ENCODE results near the gene COLEC11. TPM values are rescaled to one million over a fixed set of nuclear protein-coding genes. Genes with fewer than 3 reads are reported as not detected.

The COLEC11 gene
- total RNA-seq, 3 donors from 2014 or later (not counting 1 experiment from before 2014, with no cell fraction given): 0.61 TPM; not detected in 2

DNA sequence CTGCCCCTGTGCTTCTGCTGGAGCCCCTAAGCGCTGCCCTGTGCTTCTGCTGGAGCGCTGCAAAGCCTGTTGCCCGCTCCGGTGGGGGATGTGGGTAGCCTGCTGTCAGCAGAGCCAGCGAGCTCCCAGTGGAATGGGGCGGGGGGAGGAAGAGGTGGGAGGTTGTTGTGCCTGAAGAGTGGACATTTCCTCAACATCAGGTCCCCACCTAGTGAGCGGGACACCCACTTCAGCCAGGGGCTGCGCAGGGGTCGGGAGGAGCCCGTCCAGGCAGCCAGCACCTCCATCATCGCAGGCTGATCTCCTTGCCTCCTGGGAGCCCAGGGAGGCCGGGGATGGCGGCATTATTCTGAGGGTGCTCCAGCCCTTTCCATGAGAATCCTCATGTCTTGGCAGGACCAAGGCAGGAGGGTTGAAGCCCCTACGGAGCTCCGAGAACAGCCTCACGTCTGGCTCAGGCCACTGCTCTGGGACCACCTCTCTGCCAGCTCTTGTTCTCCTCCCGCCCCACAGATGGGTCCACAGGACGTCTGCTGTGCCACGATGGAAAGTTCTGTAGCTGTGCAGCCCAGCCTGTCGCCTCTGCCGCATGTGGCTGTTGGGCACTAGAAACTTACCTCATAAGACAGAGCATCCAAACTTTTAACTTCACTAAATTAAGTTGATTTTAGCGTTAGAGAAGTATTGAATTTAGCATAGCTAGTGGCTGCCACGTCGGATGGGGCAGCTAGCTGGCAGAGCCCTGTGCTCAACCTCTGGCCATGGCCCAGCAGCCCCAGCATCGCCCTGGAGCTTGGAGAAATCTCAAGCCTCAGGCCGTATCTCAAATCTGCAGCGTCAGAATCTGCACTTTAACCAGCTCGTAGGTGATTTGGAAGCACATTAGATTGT, 61.2 kb downstream of the COLEC11 start:
- TF ChIP-seq, protein P1, sequence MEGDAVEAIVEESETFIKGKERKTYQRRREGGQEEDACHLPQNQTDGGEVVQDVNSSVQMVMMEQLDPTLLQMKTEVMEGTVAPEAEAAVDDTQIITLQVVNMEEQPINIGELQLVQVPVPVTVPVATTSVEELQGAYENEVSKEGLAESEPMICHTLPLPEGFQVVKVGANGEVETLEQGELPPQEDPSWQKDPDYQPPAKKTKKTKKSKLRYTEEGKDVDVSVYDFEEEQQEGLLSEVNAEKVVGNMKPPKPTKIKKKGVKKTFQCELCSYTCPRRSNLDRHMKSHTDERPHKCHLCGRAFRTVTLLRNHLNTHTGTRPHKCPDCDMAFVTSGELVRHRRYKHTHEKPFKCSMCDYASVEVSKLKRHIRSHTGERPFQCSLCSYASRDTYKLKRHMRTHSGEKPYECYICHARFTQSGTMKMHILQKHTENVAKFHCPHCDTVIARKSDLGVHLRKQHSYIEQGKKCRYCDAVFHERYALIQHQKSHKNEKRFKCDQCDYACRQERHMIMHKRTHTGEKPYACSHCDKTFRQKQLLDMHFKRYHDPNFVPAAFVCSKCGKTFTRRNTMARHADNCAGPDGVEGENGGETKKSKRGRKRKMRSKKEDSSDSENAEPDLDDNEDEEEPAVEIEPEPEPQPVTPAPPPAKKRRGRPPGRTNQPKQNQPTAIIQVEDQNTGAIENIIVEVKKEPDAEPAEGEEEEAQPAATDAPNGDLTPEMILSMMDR (IDR thresholded peaks at IDR 0.05): no peak
- WGBS (ENCODE audit: insufficient coverage): 91% methylated on average over 28 of the region's 28 CpGs
- no peaks in the 10 kb centered on the region for H3K36me3 Mint-ChIP-seq
- DNase-seq: no peak
- H3K9me3 ChIP-seq (ENCODE audit: control insufficient read depth, insufficient read depth, low read length): no peaks in the 10 kb centered on the region
- no peak overlapping the region for H3K4me3 Mint-ChIP-seq
- intact Hi-C loops (cut with micrococcal nuclease): loop anchor here (10.0 kb wide), 1 partner anchor 1541 kb away; no protein-coding TSS in a partner anchor
- no peaks in the 10 kb centered on the region for H3K27me3 ChIP-seq (ENCODE audit: control insufficient read depth, insufficient read depth, low read length)
- H3K36me3 ChIP-seq (ENCODE audit: control insufficient read depth, insufficient read depth, low read length): no peaks in the 10 kb centered on the region
- peaks cover 10% of the 10 kb centered on the region for H3K4me1 ChIP-seq (ENCODE audit: control insufficient read depth, insufficient read depth, low read length)
- H3K27me3 Mint-ChIP-seq (ENCODE audit: low read depth in 2 of 2): peaks cover 0 to 5% of the 10 kb centered on the region in 2 donors
- H3K27ac ChIP-seq (ENCODE audit: low read length): no peak overlapping the region
- no peak overlapping the region for H3K4me3 ChIP-seq (ENCODE audit: low read length)
- H3K4me1 Mint-ChIP-seq: peaks cover 10 to 11% of the 10 kb centered on the region in 2 donors
- H3K27ac Mint-ChIP-seq: no peak overlapping the region
- H3K9me3 Mint-ChIP-seq: no peaks in the 10 kb centered on the region
- no peak for ATAC-seq

DNA sequence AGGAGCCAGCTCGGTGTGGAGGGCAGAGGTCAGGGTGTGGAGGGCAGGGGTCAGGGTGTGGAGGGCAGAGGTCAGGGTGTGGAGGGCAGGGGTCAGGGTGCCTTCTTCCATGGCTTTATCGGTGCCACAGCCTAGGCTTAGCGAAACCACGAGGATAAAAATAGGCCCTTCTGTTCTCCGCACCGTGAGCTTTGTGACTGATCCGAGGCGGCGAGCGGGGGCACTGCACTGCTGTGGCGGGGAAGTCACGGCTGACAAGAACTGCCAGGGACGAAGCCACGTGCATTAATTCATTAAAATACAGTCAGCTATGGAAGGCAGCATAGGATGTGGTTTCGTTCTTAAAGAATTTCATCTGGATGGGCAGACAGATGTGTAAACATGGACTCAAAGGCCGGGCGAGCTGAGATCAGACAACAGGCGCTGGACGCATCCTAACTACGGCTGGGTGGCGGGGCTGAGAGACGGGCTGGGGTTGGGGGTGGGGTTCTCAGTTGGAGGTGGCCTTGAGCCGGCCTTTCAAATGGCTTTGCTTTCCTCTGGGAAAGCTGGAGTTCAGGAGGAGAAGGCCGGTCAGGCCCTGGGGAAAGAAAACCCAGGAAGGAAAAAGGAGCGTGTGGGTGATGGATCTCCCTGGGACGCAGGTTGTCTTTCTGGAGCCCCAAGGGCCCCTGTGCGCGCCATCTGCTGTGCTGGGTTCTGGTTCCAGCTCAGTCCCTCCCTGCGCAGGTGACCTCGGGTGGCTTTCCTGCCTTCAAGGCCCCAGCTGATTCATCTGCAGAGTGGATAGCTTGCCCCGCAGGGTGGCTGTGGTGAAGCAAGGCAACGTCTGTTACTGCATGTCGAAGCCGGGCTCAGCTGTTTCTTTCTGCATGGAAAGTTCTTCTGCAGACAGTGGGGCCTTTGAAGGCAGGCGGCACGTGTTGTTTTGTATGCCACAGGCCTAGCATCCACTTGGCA, 62.1 kb downstream of the COLEC11 start:
- H3K36me3 Mint-ChIP-seq: no peaks in the 10 kb centered on the region
- H3K4me3 ChIP-seq (ENCODE audit: low read length): no peak overlapping the region
- H3K9me3 ChIP-seq (ENCODE audit: control insufficient read depth, insufficient read depth, low read length): no peaks in the 10 kb centered on the region
- DNase-seq: no peak
- peaks cover 0 to 3% of the 10 kb centered on the region in 2 donors for H3K27me3 Mint-ChIP-seq (ENCODE audit: low read depth in 2 of 2)
- peaks cover under 1 to 2% of the 10 kb centered on the region in 2 donors for H3K4me1 Mint-ChIP-seq
- no peaks in the 10 kb centered on the region for H3K9me3 Mint-ChIP-seq
- 75% methylated on average over 36 of the region's 36 CpGs for WGBS (ENCODE audit: insufficient coverage)
- intact Hi-C loops (cut with micrococcal nuclease): loop anchor here (10.0 kb wide), 1 partner anchor 1542 kb away; no protein-coding TSS in a partner anchor
- peaks cover 2% of the 10 kb centered on the region for H3K4me1 ChIP-seq (ENCODE audit: control insufficient read depth, insufficient read depth, low read length)
- TF ChIP-seq, protein P1 (IDR thresholded peaks at IDR 0.05): no peak
- no peaks in the 10 kb centered on the region for H3K36me3 ChIP-seq (ENCODE audit: control insufficient read depth, insufficient read depth, low read length)
- H3K4me3 Mint-ChIP-seq: no peak overlapping the region
- no peak for ATAC-seq
- no peaks in the 10 kb centered on the region for H3K27me3 ChIP-seq (ENCODE audit: control insufficient read depth, insufficient read depth, low read length)
- H3K27ac Mint-ChIP-seq: no peak overlapping the region
- H3K27ac ChIP-seq (ENCODE audit: low read length): no peak overlapping the region

DNA sequence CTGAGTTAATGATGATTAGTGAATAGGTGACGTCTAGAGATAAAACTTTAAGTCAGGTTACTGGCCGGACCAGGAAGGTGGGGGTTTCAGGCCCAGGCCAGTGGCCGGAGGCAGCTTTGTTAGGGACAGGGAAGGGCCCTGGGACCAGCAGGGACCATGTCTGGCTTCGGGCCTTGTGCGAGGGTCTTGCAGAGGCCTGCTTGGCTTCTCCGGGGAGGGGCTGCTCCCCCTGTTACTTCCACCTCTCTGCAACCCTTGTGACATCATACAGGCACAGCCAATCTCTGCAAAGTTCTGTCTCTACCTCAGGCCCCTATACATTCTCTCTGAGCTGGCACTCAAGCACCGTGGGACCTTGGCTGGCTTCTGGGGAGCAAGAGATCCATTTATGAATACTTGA, 63.0 kb downstream of the COLEC11 start, which contains the start of gene ALLC:
Gene ALLC (plus strand): TSS at position 320 of the 400 bp plus-strand sequence. CDS start 12,958 bp downstream, outside the sequence.
- TF ChIP-seq, protein P1 (IDR thresholded peaks at IDR 0.05): no peak
- H3K27me3 ChIP-seq (ENCODE audit: control insufficient read depth, insufficient read depth, low read length): no peaks in the 10 kb centered on the region
- no peak within 1 kb of the TSS for H3K27ac ChIP-seq (ENCODE audit: low read length)
- H3K36me3 ChIP-seq (ENCODE audit: control insufficient read depth, insufficient read depth, low read length): no peaks in the 10 kb centered on the region
- no peaks in the 10 kb centered on the region for H3K36me3 Mint-ChIP-seq
- H3K27ac Mint-ChIP-seq: no peak within 1 kb of the TSS
- 94% methylated on average over 7 of the region's 7 CpGs for WGBS (ENCODE audit: insufficient coverage)
- peaks cover 0 to 3% of the 10 kb centered on the region in 2 donors for H3K27me3 Mint-ChIP-seq (ENCODE audit: low read depth in 2 of 2)
- H3K4me3 Mint-ChIP-seq: no peak within 1 kb of the TSS
- ATAC-seq (no peak), DNase-seq (no peak)
- intact Hi-C loops (cut with micrococcal nuclease): loop anchor here (10.0 kb wide), 1 partner anchor 1543 kb away; no protein-coding TSS in a partner anchor
- no peaks in the 10 kb centered on the region for H3K9me3 ChIP-seq (ENCODE audit: control insufficient read depth, insufficient read depth, low read length)
- H3K9me3 Mint-ChIP-seq: no peaks in the 10 kb centered on the region
- H3K4me3 ChIP-seq (ENCODE audit: low read length): no peak within 1 kb of the TSS
- no peaks in the 10 kb centered on the region for H3K4me1 Mint-ChIP-seq
- no peaks in the 10 kb centered on the region for H3K4me1 ChIP-seq (ENCODE audit: control insufficient read depth, insufficient read depth, low read length)

All from natural killer cell (primary cell).